Measurements from ENCODE around the gene UBFD1. TPM values are rescaled to one million over a fixed set of nuclear protein-coding genes. Genes with fewer than 3 reads are reported as not detected.
"Not testable (repeated sequence)": the region's sequence is repeated elsewhere in the genome, so short reads cannot be mapped to it uniquely, and the experiment has no call there.

The UBFD1 gene
- total RNA-seq, 1 donor from 2014 or later = 101 TPM

DNA sequence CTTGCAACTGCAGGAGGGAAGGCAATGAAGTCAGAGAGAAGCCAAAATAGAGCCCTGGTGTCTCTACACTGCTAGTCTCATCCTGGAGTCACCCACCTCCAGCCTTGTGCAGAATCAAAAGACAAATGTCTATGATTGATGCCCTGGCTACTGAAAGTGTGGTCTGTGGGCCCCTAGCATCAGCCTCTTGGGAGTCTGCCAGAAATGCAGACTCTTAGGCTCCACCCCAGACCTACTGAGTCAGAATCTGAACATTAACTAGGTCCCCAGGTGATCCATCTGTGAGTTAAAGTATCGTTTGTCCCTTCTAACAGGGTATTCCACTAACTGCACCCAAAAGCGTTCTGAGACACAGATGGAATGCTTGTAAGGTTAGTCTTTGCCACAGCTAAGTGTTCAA is 21.6 kb upstream of the UBFD1 start:
- Mint-ChIP-seq H3K27ac (no peak overlapping the region), H3K4me1 (ENCODE audit: low read depth) (no peaks in the 10 kb centered on the region), H3K4me3 (ENCODE audit: low read depth) (no peak overlapping the region), H3K36me3 (ENCODE audit: insufficient read depth) (peaks cover 9% of the 10 kb centered on the region), H3K9me3 (ENCODE audit: low read depth) (no peaks in the 10 kb centered on the region), H3K27me3 (no peaks in the 10 kb centered on the region)
- no peak for DNase-seq (ENCODE audit: low spot score, unreplicated experiment)
- TF ChIP-seq, protein P1, sequence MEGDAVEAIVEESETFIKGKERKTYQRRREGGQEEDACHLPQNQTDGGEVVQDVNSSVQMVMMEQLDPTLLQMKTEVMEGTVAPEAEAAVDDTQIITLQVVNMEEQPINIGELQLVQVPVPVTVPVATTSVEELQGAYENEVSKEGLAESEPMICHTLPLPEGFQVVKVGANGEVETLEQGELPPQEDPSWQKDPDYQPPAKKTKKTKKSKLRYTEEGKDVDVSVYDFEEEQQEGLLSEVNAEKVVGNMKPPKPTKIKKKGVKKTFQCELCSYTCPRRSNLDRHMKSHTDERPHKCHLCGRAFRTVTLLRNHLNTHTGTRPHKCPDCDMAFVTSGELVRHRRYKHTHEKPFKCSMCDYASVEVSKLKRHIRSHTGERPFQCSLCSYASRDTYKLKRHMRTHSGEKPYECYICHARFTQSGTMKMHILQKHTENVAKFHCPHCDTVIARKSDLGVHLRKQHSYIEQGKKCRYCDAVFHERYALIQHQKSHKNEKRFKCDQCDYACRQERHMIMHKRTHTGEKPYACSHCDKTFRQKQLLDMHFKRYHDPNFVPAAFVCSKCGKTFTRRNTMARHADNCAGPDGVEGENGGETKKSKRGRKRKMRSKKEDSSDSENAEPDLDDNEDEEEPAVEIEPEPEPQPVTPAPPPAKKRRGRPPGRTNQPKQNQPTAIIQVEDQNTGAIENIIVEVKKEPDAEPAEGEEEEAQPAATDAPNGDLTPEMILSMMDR (IDR thresholded peaks at IDR 0.05; ENCODE audit: unreplicated experiment) = no peak

DNA sequence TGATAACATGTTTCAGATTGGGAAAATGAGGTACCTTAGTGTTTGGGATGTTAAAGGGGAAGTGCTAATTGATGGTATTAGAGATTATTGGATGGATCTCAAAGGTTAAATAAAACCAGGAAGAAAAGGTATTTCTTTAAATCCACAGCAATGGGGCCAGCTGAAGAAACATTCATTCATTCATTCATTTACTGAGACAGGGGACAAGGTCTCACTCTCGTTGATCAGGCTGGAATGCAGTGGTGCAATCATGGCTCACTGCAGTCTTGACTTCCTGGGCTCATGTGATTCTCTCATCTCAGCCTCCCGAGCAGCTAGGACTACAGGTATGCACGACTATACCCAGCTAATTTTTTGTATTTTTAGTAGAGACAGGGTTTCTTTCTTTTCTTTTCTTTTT is 20.1 kb upstream of the UBFD1 start:
- H3K4me3 Mint-ChIP-seq (ENCODE audit: low read depth) = no peak overlapping the region
- H3K27me3 Mint-ChIP-seq = no peaks in the 10 kb centered on the region
- H3K36me3 Mint-ChIP-seq (ENCODE audit: insufficient read depth) = peaks cover 9% of the 10 kb centered on the region
- DNase-seq (ENCODE audit: low spot score, unreplicated experiment) = no peak
- TF ChIP-seq, protein P1 (IDR thresholded peaks at IDR 0.05; ENCODE audit: unreplicated experiment) = no peak
- H3K9me3 Mint-ChIP-seq (ENCODE audit: low read depth) = no peaks in the 10 kb centered on the region
- H3K27ac Mint-ChIP-seq = no peak overlapping the region
- H3K4me1 Mint-ChIP-seq (ENCODE audit: low read depth) = no peaks in the 10 kb centered on the region

DNA sequence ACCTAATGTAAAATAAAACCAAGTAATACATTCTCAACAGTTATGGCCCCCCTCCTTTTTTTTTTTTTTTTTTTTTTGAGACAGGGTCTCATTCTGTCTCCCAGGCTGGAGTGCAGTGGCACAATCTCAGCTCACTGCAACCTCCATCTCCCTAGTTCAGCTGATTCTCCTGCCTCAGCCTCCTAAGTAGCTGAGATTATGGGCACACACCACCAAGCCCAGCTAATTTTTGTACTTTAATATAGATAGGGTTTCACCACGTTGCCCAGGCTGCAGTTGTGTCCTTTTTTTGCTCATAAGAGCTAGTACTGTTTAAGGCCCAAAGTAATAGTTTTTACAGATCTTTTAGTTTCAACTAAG is 18.6 kb upstream of the UBFD1 start:
- Mint-ChIP-seq H3K9me3 (ENCODE audit: low read depth) (no peaks in the 10 kb centered on the region), H3K36me3 (ENCODE audit: insufficient read depth) (peaks cover 6% of the 10 kb centered on the region), H3K4me1 (ENCODE audit: low read depth) (no peaks in the 10 kb centered on the region), H3K27me3 (no peaks in the 10 kb centered on the region), H3K27ac (no peak overlapping the region), H3K4me3 (ENCODE audit: low read depth) (no peak overlapping the region)
- TF ChIP-seq, protein P1 (IDR thresholded peaks at IDR 0.05; ENCODE audit: unreplicated experiment) = no peak
- DNase-seq (ENCODE audit: low spot score, unreplicated experiment) = no peak

DNA sequence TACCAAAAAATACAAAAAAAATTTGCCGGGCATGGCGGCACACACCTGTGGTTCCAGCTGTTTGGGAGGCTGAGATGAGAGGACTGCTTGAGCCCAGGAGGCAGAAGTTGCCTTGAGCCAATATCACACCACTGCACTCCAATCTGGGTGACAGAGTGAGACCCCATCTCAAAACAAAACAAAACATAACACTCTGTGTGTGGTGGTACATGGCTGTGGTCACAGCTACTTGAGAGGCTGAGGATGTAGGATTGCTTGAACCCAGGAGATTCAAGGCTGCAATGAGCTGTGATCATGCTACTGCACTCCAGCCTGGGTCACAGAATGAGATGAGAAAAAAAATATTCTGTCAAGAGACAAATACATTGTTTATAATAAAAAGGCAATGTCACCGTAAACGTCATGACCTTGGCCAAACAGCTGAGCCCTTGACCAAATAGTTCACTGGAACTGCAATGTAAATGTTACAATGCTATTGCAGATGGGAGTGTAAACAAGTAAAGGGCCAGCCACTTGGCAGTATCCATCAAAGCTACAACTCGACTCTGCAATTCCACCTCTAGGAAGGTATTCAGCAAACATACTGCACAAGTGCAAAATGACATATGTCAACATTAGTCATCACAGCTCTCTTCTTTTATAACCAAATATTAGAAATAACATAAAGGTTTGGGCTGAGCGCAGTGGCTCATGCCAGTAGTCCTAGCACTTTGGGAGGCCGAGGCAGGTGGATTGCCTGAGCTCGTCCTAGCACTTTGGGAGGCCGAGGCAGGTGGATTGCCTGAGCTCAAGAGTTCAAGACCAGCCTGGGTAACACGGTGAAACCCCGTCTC is 17.3 kb upstream of the UBFD1 start:
- Mint-ChIP-seq H3K4me3 (ENCODE audit: low read depth) (no peak overlapping the region), H3K27me3 (no peaks in the 10 kb centered on the region), H3K27ac (no peak overlapping the region), H3K36me3 (ENCODE audit: insufficient read depth) (peaks cover 6% of the 10 kb centered on the region), H3K9me3 (ENCODE audit: low read depth) (no peaks in the 10 kb centered on the region), H3K4me1 (ENCODE audit: low read depth) (no peaks in the 10 kb centered on the region)
- DNase-seq (ENCODE audit: low spot score, unreplicated experiment) = no peak
- TF ChIP-seq, protein P1 (IDR thresholded peaks at IDR 0.05; ENCODE audit: unreplicated experiment) = no peak

DNA sequence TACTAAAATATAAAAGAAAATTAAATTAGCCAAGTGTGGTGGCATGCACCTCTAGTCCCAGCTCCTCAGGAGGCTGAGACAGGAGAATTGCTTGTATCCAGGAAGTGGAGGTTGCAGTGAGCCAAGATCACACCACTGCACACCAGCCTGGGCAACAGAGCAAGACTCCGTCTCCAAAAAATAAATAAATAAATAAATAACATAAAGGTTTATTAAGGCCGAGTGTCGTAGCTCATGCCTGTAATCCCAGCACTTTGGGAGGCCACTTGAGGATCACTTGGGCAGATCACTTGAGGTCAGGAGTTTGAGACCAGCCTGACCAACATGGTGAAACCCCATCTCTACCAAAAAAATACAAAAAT is 16.7 kb upstream of the UBFD1 start:
- H3K27me3 Mint-ChIP-seq; DNase-seq (ENCODE audit: low spot score, unreplicated experiment); H3K27ac Mint-ChIP-seq; H3K4me3 Mint-ChIP-seq (ENCODE audit: low read depth); H3K9me3 Mint-ChIP-seq (ENCODE audit: low read depth); H3K4me1 Mint-ChIP-seq (ENCODE audit: low read depth); H3K36me3 Mint-ChIP-seq (ENCODE audit: insufficient read depth): not testable (repeated sequence)

DNA sequence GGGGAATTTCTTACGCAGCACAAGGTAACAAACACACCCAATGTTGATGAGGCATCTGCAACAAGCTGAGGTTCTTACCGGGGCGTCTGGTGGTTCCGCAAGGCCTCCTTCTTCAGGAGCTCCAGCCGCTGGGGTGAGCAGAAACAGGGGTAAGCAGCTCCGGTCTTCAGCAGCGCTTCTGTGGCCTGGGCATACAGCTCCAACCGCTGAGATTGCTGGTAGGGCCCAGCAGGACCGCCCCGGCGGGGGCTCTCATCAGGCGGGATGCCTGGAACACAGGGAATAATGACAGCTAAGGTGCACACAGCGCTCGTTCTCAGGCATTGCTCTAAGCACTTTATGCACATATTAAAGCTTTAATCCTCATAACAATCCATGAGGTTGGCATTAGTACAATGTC is 13.1 kb upstream of the UBFD1 start:
- Mint-ChIP-seq H3K36me3 (ENCODE audit: insufficient read depth) (peaks cover 5% of the 10 kb centered on the region), H3K4me1 (ENCODE audit: low read depth) (no peaks in the 10 kb centered on the region), H3K27me3 (no peaks in the 10 kb centered on the region), H3K27ac (no peak overlapping the region), H3K4me3 (ENCODE audit: low read depth) (no peak overlapping the region), H3K9me3 (ENCODE audit: low read depth) (no peaks in the 10 kb centered on the region)
- TF ChIP-seq, protein P1 (IDR thresholded peaks at IDR 0.05; ENCODE audit: unreplicated experiment) = no peak
- DNase-seq (ENCODE audit: low spot score, unreplicated experiment) = no peak

All from progenitor cell of endocrine pancreas (in vitro differentiated cells).